BLaER1 treated with 17β-estradiol and CSF1 and Interleukin-3, amounts not matched to agents 10 nM and 100 nM (cell line): ENCODE data around the gene CDK11B.
"Not testable (repeated sequence)": the region's sequence is repeated elsewhere in the genome, so short reads cannot be mapped to it uniquely, and the experiment has no call there.

Source experiments
- H3K27ac ChIP-seq, 11 experiments: shearing (Covaris generic); formaldehyde crosslinking; 2 replicates each; pipeline ENCODE4 v1.8.1; 2022
- H3K27me3 ChIP-seq, 11 experiments: shearing (Covaris generic); formaldehyde crosslinking; 2 replicates each; pipeline ENCODE4 v1.8.1; 2022
- H3K36me3 ChIP-seq, 11 experiments: shearing (Covaris generic); formaldehyde crosslinking; 2 replicates each; pipeline ENCODE4 v1.8.1; 2022
- H3K4me1 ChIP-seq, 10 experiments: shearing (Covaris generic); formaldehyde crosslinking; 2 replicates each; pipeline ENCODE4 v1.8.1; 2022
- H3K4me2 ChIP-seq, 11 experiments: shearing (Covaris generic); formaldehyde crosslinking; 2 replicates each; pipeline ENCODE4 v1.8.1; 2022
- H3K4me3 ChIP-seq, 10 experiments: shearing (Covaris generic); formaldehyde crosslinking; 2 replicates each; pipeline ENCODE4 v1.8.1; 2022
- H3K9ac ChIP-seq, 11 experiments: shearing (Covaris generic); formaldehyde crosslinking; 2 replicates each; pipeline ENCODE4 v1.8.1; 2022
- H3K9me3 ChIP-seq, 11 experiments: shearing (Covaris generic); formaldehyde crosslinking; replicated peaks in 1 of 11; 2 replicates each; pipeline ENCODE4 v1.8.1; 2022
- H4K20me1 ChIP-seq, 11 experiments: shearing (Covaris generic); formaldehyde crosslinking; 2 replicates each; pipeline ENCODE4 v1.8.1; 2022

The CDK11B gene

GRCh38 chr1:1647567-1648241, 11.1 kb downstream of the CDK11B start:
- H3K4me2 ChIP-seq, H3K27me3 ChIP-seq, H3K4me1 ChIP-seq, H3K9me3 ChIP-seq, H3K4me3 ChIP-seq, H3K9ac ChIP-seq, H3K27ac ChIP-seq: not testable (repeated sequence)
- peaks cover 62 to 74% (median 66%) of the 10 kb centered on the region in 11 experiments for H3K36me3 ChIP-seq
- peaks cover 0 to 12% (median 0%) of the 10 kb centered on the region in 11 experiments; a peak in 2 of 22 replicates for H4K20me1 ChIP-seq

GRCh38 chr1:1646326-1646725, 12.5 kb downstream of the CDK11B start:
- H3K4me2 ChIP-seq, H3K27me3 ChIP-seq, H3K4me3 ChIP-seq, H3K4me1 ChIP-seq, H3K9ac ChIP-seq, H3K9me3 ChIP-seq, H3K27ac ChIP-seq: not testable (repeated sequence)
- H4K20me1 ChIP-seq, result peaks cover 0 to 12% (median 0%) of the 10 kb centered on the region in 11 experiments; a peak in 1 of 22 replicates
- H3K36me3 ChIP-seq, result peaks cover 48 to 60% (median 52%) of the 10 kb centered on the region in 11 experiments

GRCh38 chr1:1640711-1641461, 17.9 kb downstream of the CDK11B start:
- not testable (repeated sequence) for H3K4me1 ChIP-seq, H3K4me2 ChIP-seq, H3K27ac ChIP-seq, H3K4me3 ChIP-seq, H3K27me3 ChIP-seq, H3K9me3 ChIP-seq, H3K9ac ChIP-seq
- Histone ChIP-seq H4K20me1 (peaks cover 0 to 12% (median 0%) of the 10 kb centered on the region in 11 experiments; a peak in 3 of 22 replicates), H3K36me3 (peaks cover 15 to 39% (median 24%) of the 10 kb centered on the region in 11 experiments)

- H3K27me3 ChIP-seq, H3K4me3 ChIP-seq, H3K9me3 ChIP-seq, H3K9ac ChIP-seq, H3K4me2 ChIP-seq, H3K4me1 ChIP-seq, H3K27ac ChIP-seq: not testable (repeated sequence)
- Histone ChIP-seq H3K36me3 (peaks cover 12 to 35% (median 21%) of the 10 kb centered on the region in 11 experiments; a peak in 20 of 22 replicates), H4K20me1 (peaks cover 0 to 12% (median 0%) of the 10 kb centered on the region in 11 experiments; a peak in 3 of 22 replicates)
Observed at GRCh38 chr1:1640081-1640480, 18.7 kb downstream of the CDK11B start.

GRCh38 chr1:1639368-1639767, 19.4 kb downstream of the CDK11B start:
- H3K4me2 ChIP-seq, H3K4me3 ChIP-seq, H3K27ac ChIP-seq, H3K9me3 ChIP-seq, H3K9ac ChIP-seq, H3K27me3 ChIP-seq, H3K4me1 ChIP-seq: not testable (repeated sequence)
- Histone ChIP-seq H4K20me1 (peaks cover 0 to 12% (median 0%) of the 10 kb centered on the region in 11 experiments; a peak in 3 of 22 replicates), H3K36me3 (peaks cover 12 to 35% (median 21%) of the 10 kb centered on the region in 11 experiments; a peak in 20 of 22 replicates)

- not testable (repeated sequence) for H3K4me2 ChIP-seq, H3K4me3 ChIP-seq, H3K27me3 ChIP-seq, H3K9ac ChIP-seq, H3K4me1 ChIP-seq, H3K27ac ChIP-seq, H3K9me3 ChIP-seq
- H3K36me3 ChIP-seq, result peaks cover 12 to 35% (median 21%) of the 10 kb centered on the region in 11 experiments; a peak in 20 of 22 replicates
- H4K20me1 ChIP-seq, result peaks cover 0 to 12% (median 0%) of the 10 kb centered on the region in 11 experiments; a peak in 3 of 22 replicates
Observed at GRCh38 chr1:1638528-1638927, 20.3 kb downstream of the CDK11B start.

- not testable (repeated sequence) for H3K27me3 ChIP-seq, H3K4me2 ChIP-seq, H3K9ac ChIP-seq, H3K4me1 ChIP-seq, H3K4me3 ChIP-seq, H3K27ac ChIP-seq, H3K9me3 ChIP-seq
- peaks cover 0 to 12% (median 0%) of the 10 kb centered on the region in 11 experiments; a peak in 3 of 22 replicates for H4K20me1 ChIP-seq
- H3K36me3 ChIP-seq, result peaks cover 12 to 35% (median 21%) of the 10 kb centered on the region in 11 experiments; a peak in 20 of 22 replicates
Observed at GRCh38 chr1:1637479-1637875, 21.3 kb downstream of the CDK11B start.

GRCh38 chr1:1636621-1637478, 22.0 kb downstream of the CDK11B start:
- Histone ChIP-seq H3K36me3 (peaks cover 12 to 35% (median 21%) of the 10 kb centered on the region in 11 experiments; a peak in 20 of 22 replicates), H4K20me1 (peaks cover 0 to 17% (median 3%) of the 10 kb centered on the region in 11 experiments; a peak in 6 of 22 replicates)
- not testable (repeated sequence) for H3K4me3 ChIP-seq, H3K4me1 ChIP-seq, H3K9me3 ChIP-seq, H3K9ac ChIP-seq, H3K27ac ChIP-seq, H3K4me2 ChIP-seq, H3K27me3 ChIP-seq

- peaks cover 4 to 19% (median 18%) of the 10 kb centered on the region in 10 experiments; a peak in 17 of 20 replicates for H3K4me1 ChIP-seq
- not testable (repeated sequence) for H3K9ac ChIP-seq, H3K4me3 ChIP-seq, H3K27ac ChIP-seq, H3K4me2 ChIP-seq, H3K9me3 ChIP-seq
- peaks cover 12 to 29% (median 19%) of the 10 kb centered on the region in 11 experiments; a peak in 20 of 22 replicates for H3K36me3 ChIP-seq
- peaks cover 0 to 32% (median 6%) of the 10 kb centered on the region in 11 experiments; a peak in 6 of 22 replicates for H4K20me1 ChIP-seq
- peaks cover 21 to 28% (median 22%) of the 10 kb centered on the region in 11 experiments for H3K27me3 ChIP-seq
Observed at GRCh38 chr1:1634613-1635012, 24.2 kb downstream of the CDK11B start.

GRCh38 chr1:1633409-1633808, 25.4 kb downstream of the CDK11B start:
- H3K27ac ChIP-seq, H3K4me3 ChIP-seq, H3K9me3 ChIP-seq, H3K4me2 ChIP-seq, H3K9ac ChIP-seq: not testable (repeated sequence)
- Histone ChIP-seq H4K20me1 (peaks cover 0 to 35% (median 6%) of the 10 kb centered on the region in 11 experiments; a peak in 6 of 22 replicates), H3K27me3 (peaks cover 21 to 39% (median 22%) of the 10 kb centered on the region in 11 experiments), H3K4me1 (peaks cover 15 to 31% (median 29%) of the 10 kb centered on the region in 10 experiments), H3K36me3 (peaks cover 11 to 18% (median 14%) of the 10 kb centered on the region in 11 experiments; a peak in 20 of 22 replicates)
